AG09309 (cell line): ENCODE measurements around the gene EPHA6.

Source experiments
- DNase-seq: peaks from one replicate; pipeline ENCODE4 v3.0.0-alpha.2; 2010; ENCODE audit warnings: low read depth
- H3K4me3 ChIP-seq: 2 replicates; pipeline ENCODE4 v1.5.1; 2011; ENCODE audit warnings: mild to moderate bottlenecking, low read depth, low read length, moderate library complexity; ENCODE audit not compliant: control insufficient read depth
- TF ChIP-seq, protein P1 (sequence below): IDR thresholded peaks from 2 replicates; pipeline ENCODE4 v1.5.1; 2011; ENCODE audit warnings: mild to moderate bottlenecking, low read depth, low read length, inconsistent platforms; ENCODE audit not compliant: insufficient read depth, control insufficient read depth; ENCODE audit errors: missing control alignments

The EPHA6 gene

DNA sequence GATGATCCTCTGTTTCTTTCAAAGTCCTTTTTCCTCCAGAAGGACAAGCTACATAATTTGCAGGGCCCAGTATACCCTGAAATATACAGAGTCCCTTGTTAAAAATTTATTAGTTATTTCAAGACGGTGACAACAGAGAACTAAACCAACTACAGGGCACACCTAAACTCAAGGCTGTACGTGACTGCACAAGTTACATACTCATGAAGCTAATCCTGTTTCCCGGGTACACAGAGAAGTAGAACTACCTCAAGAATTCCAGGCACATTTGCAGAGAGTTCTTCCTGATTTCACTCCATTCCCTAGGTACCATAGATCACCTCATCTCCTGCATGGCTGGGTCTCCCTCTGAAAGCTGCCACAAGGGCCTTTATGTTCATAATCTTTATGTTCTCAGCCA is 670.8 kb downstream of the EPHA6 start:
- no peak overlapping the region for H3K4me3 ChIP-seq
- DNase-seq: no peak
- TF ChIP-seq, protein P1, sequence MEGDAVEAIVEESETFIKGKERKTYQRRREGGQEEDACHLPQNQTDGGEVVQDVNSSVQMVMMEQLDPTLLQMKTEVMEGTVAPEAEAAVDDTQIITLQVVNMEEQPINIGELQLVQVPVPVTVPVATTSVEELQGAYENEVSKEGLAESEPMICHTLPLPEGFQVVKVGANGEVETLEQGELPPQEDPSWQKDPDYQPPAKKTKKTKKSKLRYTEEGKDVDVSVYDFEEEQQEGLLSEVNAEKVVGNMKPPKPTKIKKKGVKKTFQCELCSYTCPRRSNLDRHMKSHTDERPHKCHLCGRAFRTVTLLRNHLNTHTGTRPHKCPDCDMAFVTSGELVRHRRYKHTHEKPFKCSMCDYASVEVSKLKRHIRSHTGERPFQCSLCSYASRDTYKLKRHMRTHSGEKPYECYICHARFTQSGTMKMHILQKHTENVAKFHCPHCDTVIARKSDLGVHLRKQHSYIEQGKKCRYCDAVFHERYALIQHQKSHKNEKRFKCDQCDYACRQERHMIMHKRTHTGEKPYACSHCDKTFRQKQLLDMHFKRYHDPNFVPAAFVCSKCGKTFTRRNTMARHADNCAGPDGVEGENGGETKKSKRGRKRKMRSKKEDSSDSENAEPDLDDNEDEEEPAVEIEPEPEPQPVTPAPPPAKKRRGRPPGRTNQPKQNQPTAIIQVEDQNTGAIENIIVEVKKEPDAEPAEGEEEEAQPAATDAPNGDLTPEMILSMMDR: no peak

DNA sequence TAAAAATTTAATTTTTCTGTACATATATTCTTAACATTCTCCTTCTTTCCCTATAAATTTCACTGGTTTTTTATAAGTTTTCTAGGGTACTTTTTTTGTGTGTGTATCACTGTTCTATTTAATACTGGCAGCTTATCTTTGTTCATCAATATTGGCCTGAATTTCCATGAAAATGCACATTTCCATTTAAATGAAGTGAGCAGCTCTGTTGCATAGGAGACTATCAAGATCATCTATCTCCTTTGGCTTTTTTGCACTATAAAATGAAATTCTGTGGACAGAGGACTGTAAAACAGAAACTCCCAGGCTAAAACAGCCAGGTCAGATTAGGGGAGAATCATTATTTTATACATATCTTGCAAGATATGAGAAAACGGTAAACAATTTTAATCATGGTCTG is 673.2 kb downstream of the EPHA6 start:
- TF ChIP-seq, protein P1: no peak
- no peak for DNase-seq
- no peak overlapping the region for H3K4me3 ChIP-seq

DNA sequence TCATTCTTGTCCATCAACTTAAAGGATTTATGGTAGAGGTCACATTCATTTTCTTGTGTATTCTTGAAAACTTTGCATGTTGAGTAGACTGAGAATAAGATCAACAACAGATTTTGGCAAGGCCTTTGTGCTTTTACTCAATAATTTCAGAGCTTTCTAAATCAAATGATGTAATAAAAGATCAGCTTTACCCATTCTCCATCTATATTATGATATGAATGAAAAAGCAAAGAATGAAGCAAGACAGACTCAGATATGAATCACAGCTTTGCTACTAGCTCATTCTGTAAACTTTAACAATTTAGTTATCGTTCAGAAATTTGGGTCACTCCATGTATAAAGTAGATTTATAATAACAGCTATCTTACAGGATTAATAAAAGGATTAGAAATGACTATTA is 674.3 kb downstream of the EPHA6 start:
- H3K4me3 ChIP-seq: no peak overlapping the region
- no peak for DNase-seq
- TF ChIP-seq, protein P1: no peak

DNA sequence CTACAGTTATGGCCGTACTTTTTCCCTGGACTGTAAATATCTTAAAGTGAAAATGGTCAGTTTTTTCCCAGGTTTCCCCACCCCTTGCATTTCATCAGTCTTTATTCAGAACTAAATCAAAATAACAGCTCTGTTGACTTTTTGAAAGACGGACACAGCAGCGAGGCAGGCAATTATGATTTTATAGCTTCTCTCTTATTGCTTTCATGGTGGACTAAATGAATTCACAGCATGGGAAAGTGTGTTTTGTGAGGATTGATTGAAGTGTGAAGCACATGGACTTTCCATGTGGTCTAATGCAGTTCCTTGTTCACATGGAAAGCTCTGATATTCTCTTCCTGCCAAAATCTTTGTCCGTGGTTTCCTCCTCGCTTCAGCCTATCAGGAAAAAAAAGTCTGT is 681.5 kb downstream of the EPHA6 start:
- DNase-seq: no peak
- H3K4me3 ChIP-seq: no peak overlapping the region
- TF ChIP-seq, protein P1: no peak

DNA sequence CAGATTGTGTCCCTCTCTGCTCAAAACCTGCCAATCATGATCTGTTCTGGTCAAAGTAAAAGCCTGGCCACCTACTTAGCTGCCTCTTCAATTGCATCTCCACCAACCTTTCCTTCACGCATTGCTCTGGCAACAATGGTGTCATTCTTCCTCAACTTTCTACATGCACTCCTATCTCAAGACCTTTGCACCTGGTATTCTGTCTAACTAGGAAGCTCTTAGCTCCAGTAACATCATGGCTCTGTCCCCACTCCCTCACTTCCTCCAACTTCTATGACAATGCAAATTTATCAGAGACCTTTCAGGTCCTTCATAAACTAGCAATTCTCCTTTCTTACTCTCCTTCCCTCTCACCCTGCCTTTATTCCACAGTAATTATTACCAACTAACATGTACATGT is 682.7 kb downstream of the EPHA6 start:
- no peak for DNase-seq
- H3K4me3 ChIP-seq: no peak overlapping the region
- TF ChIP-seq, protein P1: no peak

GRCh38 chr3:97504463-97504862 is 690.1 kb downstream of the EPHA6 start:
- TF ChIP-seq, protein P1: no peak
- no peak overlapping the region for H3K4me3 ChIP-seq
- DNase-seq: no peak

DNA sequence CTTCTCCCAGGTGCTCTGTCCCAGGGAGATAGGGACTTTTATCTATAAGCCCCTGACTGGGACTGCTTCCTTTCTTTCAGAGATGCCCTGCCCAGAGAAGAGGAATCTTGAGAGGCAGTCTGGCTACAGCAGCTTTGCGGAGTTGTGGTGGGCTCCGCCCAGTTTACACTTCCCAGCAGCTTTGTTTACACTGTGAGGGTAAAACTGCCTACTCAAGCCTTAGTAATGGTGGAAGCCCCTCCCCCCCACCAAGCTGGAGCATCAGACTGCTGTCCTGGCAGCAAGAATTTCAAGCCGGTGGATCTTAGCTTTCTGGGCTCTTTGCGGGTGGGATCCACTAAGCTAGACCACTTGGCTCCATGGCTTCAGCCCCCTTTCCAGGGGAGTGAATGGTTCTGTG is 696.4 kb downstream of the EPHA6 start:
- TF ChIP-seq, protein P1: no peak
- no peak for DNase-seq
- no peak overlapping the region for H3K4me3 ChIP-seq
